Measurements from ENCODE around the gene TYW5. TPM values are rescaled to one million over a fixed set of nuclear protein-coding genes. Genes with fewer than 3 reads are reported as not detected.

The TYW5 gene
- total RNA-seq, 2 donors from 2014 or later = 16.0 to 16.3 TPM

DNA sequence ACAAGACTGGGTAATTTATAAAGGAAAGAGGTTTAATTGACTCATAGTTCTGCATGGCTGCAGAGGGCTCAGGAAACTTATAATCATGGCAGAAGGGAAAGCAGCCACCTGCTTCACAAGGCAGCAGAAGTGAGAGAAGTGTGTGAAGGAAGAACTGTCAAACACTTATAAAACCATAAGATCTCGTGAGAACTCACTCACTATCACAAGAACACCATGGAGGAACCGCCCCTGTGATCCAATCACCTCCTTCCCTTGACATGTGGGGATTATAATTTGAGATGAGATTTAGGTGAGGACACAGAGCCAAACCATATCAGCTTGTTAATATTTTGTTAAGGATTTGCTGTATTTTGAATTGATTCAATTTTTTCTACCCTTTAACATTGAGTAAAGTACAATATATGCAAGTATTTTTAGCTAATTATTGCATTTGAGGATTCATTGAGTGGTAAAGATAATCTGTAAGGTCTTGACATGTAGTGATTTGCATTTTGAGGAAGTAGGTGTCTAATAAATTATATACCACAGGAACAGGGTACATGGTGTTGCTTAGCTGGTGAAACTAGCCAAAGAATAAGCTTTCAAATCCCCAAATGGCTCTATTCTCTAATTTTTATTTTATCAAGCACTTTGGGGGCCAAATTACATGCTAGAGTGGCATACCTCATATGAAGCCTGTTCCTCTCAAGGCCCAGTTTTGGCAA lies 48.1 kb downstream of the TYW5 start:
- WGBS, 2 experiments (ENCODE audit: insufficient coverage in 1 of 2, insufficient read length in 1 of 2) = 83% methylated on average over 1 of the region's 2 CpGs; no CpG with 5 or more reads in 1 of the 2 experiments
- Histone ChIP-seq H3K36me3 (ENCODE audit: control insufficient read depth, insufficient read depth, low read length) (no peaks in the 10 kb centered on the region), H3K27ac (ENCODE audit: low read depth, low read length) (no peak overlapping the region), H3K9me3 (ENCODE audit: control insufficient read depth, low read length) (no peaks in the 10 kb centered on the region), H3K4me3 (ENCODE audit: low read length) (no peak overlapping the region), H3K4me1 (ENCODE audit: control insufficient read depth, insufficient read depth, low read length) (no peaks in the 10 kb centered on the region), H3K27me3 (ENCODE audit: control insufficient read depth, insufficient read depth, low read length, poor library complexity, severe bottlenecking) (no peaks in the 10 kb centered on the region), H3K9ac (ENCODE audit: extremely low read depth, low read length, poor library complexity, severe bottlenecking) (no peak overlapping the region)
- Mint-ChIP-seq H3K4me3 (no peak overlapping the region), H3K9me3 (no peaks in the 10 kb centered on the region), H3K4me1 (peaks cover 3% of the 10 kb centered on the region), H3K27ac (no peak overlapping the region), H3K36me3 (ENCODE audit: low read depth) (no peaks in the 10 kb centered on the region), H3K27me3 (ENCODE audit: insufficient read depth) (no peaks in the 10 kb centered on the region)
- no peak for TF ChIP-seq CTCF (conservative IDR thresholded peaks at IDR 0.05)
- DNase-seq = no peak

DNA sequence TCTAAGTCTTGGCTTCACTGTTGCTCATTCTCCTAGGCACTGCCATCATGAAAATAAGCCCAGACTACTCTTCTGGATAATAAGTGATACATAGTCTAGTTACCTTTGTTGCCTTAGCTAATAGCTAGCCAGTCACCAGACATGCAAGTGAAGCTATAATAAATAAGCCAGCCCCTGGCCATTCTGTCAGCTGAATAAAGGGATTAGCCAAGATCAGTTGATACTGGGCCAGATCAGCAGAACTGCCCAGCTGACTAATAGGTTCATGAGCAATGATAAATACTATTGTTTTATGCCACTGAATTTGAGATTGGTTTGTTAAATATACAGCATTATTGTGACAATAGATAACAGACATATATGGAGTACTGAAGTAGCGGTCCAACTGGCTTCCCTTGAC lies 52.2 kb downstream of the TYW5 start:
- 100% methylated on average over 1 of the region's 1 CpG; no CpG with 5 or more reads in 1 of the 2 experiments for WGBS, 2 experiments (ENCODE audit: insufficient coverage in 1 of 2, insufficient read length in 1 of 2)

DNA sequence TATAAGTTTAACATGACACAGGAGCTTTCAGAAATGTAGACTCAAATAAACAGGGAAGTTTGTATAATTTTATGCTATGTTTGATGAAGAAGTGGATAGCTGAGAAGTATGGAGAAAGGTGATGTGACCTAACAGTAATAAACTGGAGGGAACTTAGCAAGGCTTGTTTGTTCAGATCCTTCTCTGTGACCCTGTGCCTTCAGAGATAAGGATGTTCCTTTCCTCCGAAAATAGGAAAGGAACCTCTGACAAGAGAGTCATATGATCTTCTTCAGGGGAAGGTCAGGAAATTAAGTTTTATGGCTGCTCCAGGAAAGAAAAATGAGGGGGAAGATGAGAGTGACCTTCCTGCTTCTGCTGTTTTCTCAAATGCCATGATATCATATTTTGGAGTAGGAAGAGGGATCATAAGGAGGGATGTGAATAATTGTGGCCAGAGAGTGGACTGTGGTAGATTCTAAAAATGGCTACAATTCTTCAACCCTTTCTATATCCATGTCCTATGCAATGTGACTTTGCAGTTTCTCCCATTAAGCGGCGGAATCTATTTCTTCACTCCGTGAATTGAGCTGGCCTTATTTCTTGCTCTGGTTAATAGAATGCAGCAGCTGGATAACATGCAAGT lies 52.7 kb downstream of the TYW5 start:
- Mint-ChIP-seq H3K27ac (no peak overlapping the region), H3K9me3 (no peaks in the 10 kb centered on the region), H3K27me3 (ENCODE audit: insufficient read depth) (no peaks in the 10 kb centered on the region), H3K4me1 (no peaks in the 10 kb centered on the region), H3K36me3 (ENCODE audit: low read depth) (no peaks in the 10 kb centered on the region), H3K4me3 (no peak overlapping the region)
- Histone ChIP-seq H3K27me3 (ENCODE audit: control insufficient read depth, insufficient read depth, low read length, poor library complexity, severe bottlenecking) (no peaks in the 10 kb centered on the region), H3K4me1 (ENCODE audit: control insufficient read depth, insufficient read depth, low read length) (no peaks in the 10 kb centered on the region), H3K9me3 (ENCODE audit: control insufficient read depth, low read length) (no peaks in the 10 kb centered on the region), H3K9ac (ENCODE audit: extremely low read depth, low read length, poor library complexity, severe bottlenecking) (no peak overlapping the region), H3K36me3 (ENCODE audit: control insufficient read depth, insufficient read depth, low read length) (no peaks in the 10 kb centered on the region), H3K4me3 (ENCODE audit: low read length) (no peak overlapping the region), H3K27ac (ENCODE audit: low read depth, low read length) (no peak overlapping the region)
- 96% methylated on average over 4 of the region's 4 CpGs for WGBS, 2 experiments (ENCODE audit: insufficient coverage in 1 of 2, insufficient read length in 1 of 2)
- TF ChIP-seq CTCF (conservative IDR thresholded peaks at IDR 0.05) = no peak
- DNase-seq = no peak

More for the DNA sequence above, 52.2 kb downstream of the TYW5 start:
- no peak overlapping the region for H3K27ac ChIP-seq (ENCODE audit: low read depth, low read length)
- Mint-ChIP-seq H3K9me3 (no peaks in the 10 kb centered on the region), H3K27me3 (ENCODE audit: insufficient read depth) (no peaks in the 10 kb centered on the region), H3K4me1 (no peaks in the 10 kb centered on the region), H3K4me3 (no peak overlapping the region), H3K36me3 (ENCODE audit: low read depth) (no peaks in the 10 kb centered on the region), H3K27ac (no peak overlapping the region)
- TF ChIP-seq CTCF (conservative IDR thresholded peaks at IDR 0.05) = no peak
- H3K4me1 ChIP-seq (ENCODE audit: control insufficient read depth, insufficient read depth, low read length) = no peaks in the 10 kb centered on the region
- H3K27me3 ChIP-seq (ENCODE audit: control insufficient read depth, insufficient read depth, low read length, poor library complexity, severe bottlenecking) = no peaks in the 10 kb centered on the region
- no peaks in the 10 kb centered on the region for H3K36me3 ChIP-seq (ENCODE audit: control insufficient read depth, insufficient read depth, low read length)
- DNase-seq = no peak
- H3K4me3 ChIP-seq (ENCODE audit: low read length) = no peak overlapping the region
- H3K9me3 ChIP-seq (ENCODE audit: control insufficient read depth, low read length) = no peaks in the 10 kb centered on the region
- no peak overlapping the region for H3K9ac ChIP-seq (ENCODE audit: extremely low read depth, low read length, poor library complexity, severe bottlenecking)
